Endodermal cell (in vitro differentiated cells): ENCODE measurements around the gene SNX13. TPM values are rescaled to one million over a fixed set of nuclear protein-coding genes. Genes with fewer than 3 reads are reported as not detected.

Experiments used
- DNase-seq: peaks from one replicate; pipeline ENCODE4 v3.0.0-alpha.2; 2017
- H3K27ac ChIP-seq: 2 replicates; pipeline ENCODE4 v1.5.1; 2013; ENCODE audit warnings: mild to moderate bottlenecking, low read depth, low read length, moderate library complexity
- H3K27me3 ChIP-seq: 2 replicates; pipeline ENCODE4 v1.6.1; 2013; ENCODE audit warnings: mild to moderate bottlenecking, low read length, moderate library complexity; ENCODE audit not compliant: insufficient read depth, control insufficient read depth, poor library complexity, severe bottlenecking
- H3K36me3 ChIP-seq: 2 replicates; pipeline ENCODE4 v1.7.0; 2013; ENCODE audit warnings: mild to moderate bottlenecking, low read length, moderate library complexity; ENCODE audit not compliant: control insufficient read depth, insufficient read depth
- H3K4me1 ChIP-seq: one replicate; pipeline ENCODE4 v1.7.0; 2013; ENCODE audit warnings: low read length; ENCODE audit not compliant: control insufficient read depth, insufficient read depth
- H3K4me3 ChIP-seq: 2 replicates; pipeline ENCODE4 v1.5.1; 2013; ENCODE audit warnings: mild to moderate bottlenecking, low read length, moderate library complexity
- H3K9ac ChIP-seq: 2 replicates; pipeline ENCODE4 v1.6.1; 2013; ENCODE audit warnings: mild to moderate bottlenecking, low read length, moderate library complexity; ENCODE audit not compliant: poor library complexity, severe bottlenecking; ENCODE audit errors: extremely low read depth
- H3K9me3 ChIP-seq: 2 replicates; pipeline ENCODE4 v1.6.1; 2013; ENCODE audit warnings: mild to moderate bottlenecking, low read length, moderate library complexity; ENCODE audit not compliant: control insufficient read depth
- H3K27ac Mint-ChIP-seq: 2 replicates; pipeline ENCODE4 v1.8.0; 2020; ENCODE audit warnings: mixed read lengths
- H3K27me3 Mint-ChIP-seq: 2 replicates; pipeline ENCODE4 v1.8.0; 2021; ENCODE audit warnings: mild to moderate bottlenecking, mixed read lengths; ENCODE audit not compliant: insufficient read depth
- H3K36me3 Mint-ChIP-seq: 2 replicates; pipeline ENCODE4 v1.8.0; 2020; ENCODE audit warnings: low read depth, mixed read lengths
- H3K4me1 Mint-ChIP-seq: 2 replicates; pipeline ENCODE4 v1.8.0; 2020; ENCODE audit warnings: mixed read lengths
- H3K4me3 Mint-ChIP-seq: 2 replicates; pipeline ENCODE4 v1.8.0; 2020; ENCODE audit warnings: mild to moderate bottlenecking, moderate library complexity, mixed read lengths
- H3K9me3 Mint-ChIP-seq: 2 replicates; pipeline ENCODE4 v1.8.0; 2020; ENCODE audit warnings: mild to moderate bottlenecking, mixed read lengths
- CTCF ChIP-seq: fragments of 200-600 bp; sonication (generic); conservative IDR thresholded peaks from 2 replicates; pipeline ENCODE4 v1.5.0; 2021; ENCODE audit warnings: antibody characterized with exemption, mild to moderate bottlenecking
- WGBS, 2 experiments: methylation state at CpG; one replicate each; pipeline versions ENCODE4 v1.1.5 to v1.1.7; 2013; ENCODE audit warnings: missing lambda C conversion rate in 2 of 2, mixed read lengths in 1 of 2; ENCODE audit not compliant: insufficient coverage in 1 of 2, insufficient read length in 1 of 2; 5-methylcytosine and 5-hydroxymethylcytosine counted together
- total RNA-seq, 2 donors: library from RNA; stranded (reverse); fragmentation: NEBNext Ultra II Directional in 1 of 2; extraction: Animal tissue kit (Norgen Biotek cat#: 25700) in 1 of 2; gene quantifications; 2 replicates in 1 of 2; 3 replicates in 1 of 2; pipeline ENCODE4 v1.2.1, GENCODE V29; 2021

Gene SNX13
- total RNA-seq, 2 donors from 2014 or later, result 32.8 to 38.8 TPM

GRCh38 chr7:17951742-17952254 is 11.5 kb upstream of the SNX13 start:
- no peak overlapping the region for H3K4me3 ChIP-seq
- H3K27me3 Mint-ChIP-seq, result no peaks in the 10 kb centered on the region
- H3K27ac Mint-ChIP-seq, result no peak overlapping the region
- no peaks in the 10 kb centered on the region for H3K36me3 Mint-ChIP-seq
- no peak overlapping the region for H3K4me3 Mint-ChIP-seq
- DNase-seq, result no peak
- H3K9ac ChIP-seq, result no peak overlapping the region
- H3K9me3 ChIP-seq, result no peaks in the 10 kb centered on the region
- no peaks in the 10 kb centered on the region for H3K9me3 Mint-ChIP-seq
- no peaks in the 10 kb centered on the region for H3K27me3 ChIP-seq
- TF ChIP-seq CTCF, result no peak
- 96 to 98% methylated on average over 4 of the region's 5 CpGs for WGBS, 2 experiments
- no peaks in the 10 kb centered on the region for H3K4me1 ChIP-seq
- H3K27ac ChIP-seq, result no peak overlapping the region
- no peaks in the 10 kb centered on the region for H3K4me1 Mint-ChIP-seq
- no peaks in the 10 kb centered on the region for H3K36me3 ChIP-seq

- Mint-ChIP-seq H3K9me3 (no peaks in the 10 kb centered on the region), H3K27me3 (no peaks in the 10 kb centered on the region), H3K4me3 (no peak overlapping the region), H3K27ac (no peak overlapping the region), H3K4me1 (no peaks in the 10 kb centered on the region), H3K36me3 (no peaks in the 10 kb centered on the region)
- 92% methylated on average over 2 of the region's 2 CpGs; no CpG with 5 or more reads in 1 of the 2 experiments for WGBS, 2 experiments
- Histone ChIP-seq H3K9ac (no peak overlapping the region), H3K4me1 (no peaks in the 10 kb centered on the region), H3K4me3 (no peak overlapping the region), H3K27ac (no peak overlapping the region), H3K36me3 (no peaks in the 10 kb centered on the region), H3K27me3 (no peaks in the 10 kb centered on the region), H3K9me3 (no peaks in the 10 kb centered on the region)
- no peak for DNase-seq
- no peak for TF ChIP-seq CTCF
Measured at GRCh38 chr7:17948526-17949238, 8.4 kb upstream of the SNX13 start.

- H3K27me3 Mint-ChIP-seq, result peaks cover 2% of the 10 kb centered on the region
Measured at GRCh38 chr7:17947620-17948019, 7.3 kb upstream of the SNX13 start.

More at GRCh38 chr7:17947620-17948019, 7.3 kb upstream of the SNX13 start:
- H3K27ac Mint-ChIP-seq, result no peak overlapping the region
- no peaks in the 10 kb centered on the region for H3K36me3 Mint-ChIP-seq
- 67 to 87% methylated on average over 1 to 2 of the region's 2 CpGs for WGBS, 2 experiments
- Histone ChIP-seq H3K9ac (no peak overlapping the region), H3K4me1 (no peaks in the 10 kb centered on the region), H3K27ac (no peak overlapping the region), H3K9me3 (no peaks in the 10 kb centered on the region), H3K4me3 (no peak overlapping the region), H3K27me3 (no peaks in the 10 kb centered on the region), H3K36me3 (no peaks in the 10 kb centered on the region)
- no peaks in the 10 kb centered on the region for H3K4me1 Mint-ChIP-seq
- H3K4me3 Mint-ChIP-seq, result no peak overlapping the region
- no peaks in the 10 kb centered on the region for H3K9me3 Mint-ChIP-seq
- no peak for TF ChIP-seq CTCF
- no peak for DNase-seq
